ENCODE data around the gene CIDEA. TPM values are rescaled to one million over a fixed set of nuclear protein-coding genes. Genes with fewer than 3 reads are reported as not detected.
A peak's percentile ranks its signal among the peaks of the same experiment; 100 is the strongest.

Gene CIDEA
- total and polyA plus RNA-seq, 2 experiments from 2014 or later = not detected

DNA sequence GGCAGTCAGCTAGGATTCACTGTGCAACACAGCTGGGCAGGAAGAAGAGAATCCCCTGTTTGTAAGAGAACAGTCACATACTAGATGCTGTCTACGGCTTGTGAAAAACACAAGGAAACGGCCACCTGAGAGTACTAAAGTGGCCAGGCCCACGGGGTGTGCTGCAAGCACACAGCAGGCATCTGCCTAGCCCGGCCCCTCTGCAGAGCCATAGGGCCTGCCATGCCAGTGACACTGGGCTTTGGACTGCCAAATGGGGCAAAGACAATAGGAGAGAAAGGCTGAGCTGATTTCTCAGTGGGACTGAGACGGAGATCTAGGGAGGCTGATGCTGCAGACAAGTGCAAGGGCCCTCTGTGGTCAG lies 64.2 kb downstream of the CIDEA start:
- Histone ChIP-seq H4K20me1 (ENCODE audit: insufficient read depth) (peaks cover 32% of the 10 kb centered on the region; the same call in 1 of the 2 replicates), H3K27ac (peak overlapping the region; percentile 98), H3K4me2 (ENCODE audit: unreplicated experiment) (peak overlapping the region; percentile 48)

DNA sequence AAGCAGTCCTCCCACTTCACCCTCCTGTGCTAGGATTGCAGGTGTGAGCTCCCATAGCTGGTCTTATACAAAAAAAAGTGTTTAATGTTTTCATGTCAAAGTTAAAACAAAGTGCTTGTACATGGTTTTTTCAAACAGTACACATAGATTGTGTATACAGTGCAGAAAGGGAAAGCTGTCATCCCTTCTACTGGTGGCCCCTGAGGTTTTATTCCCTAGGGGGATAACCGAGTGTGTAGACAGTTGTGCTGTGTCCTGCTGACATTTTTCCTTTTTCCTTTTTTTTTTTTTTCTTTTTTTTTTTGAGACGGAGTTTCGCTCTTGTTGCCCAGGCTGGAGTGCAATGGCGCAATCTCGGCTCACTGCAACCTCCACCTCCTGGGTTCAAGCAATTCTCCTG lies 64.7 kb downstream of the CIDEA start:
- Histone ChIP-seq H3K27ac (peak overlapping the region; percentile 98), H3K4me2 (ENCODE audit: unreplicated experiment) (no peak overlapping the region), H3K9me3 (ENCODE audit: low read depth) (no peaks in the 10 kb centered on the region), H3K27me3 (replicated peaks; ENCODE audit: insufficient read depth) (no peaks in the 10 kb centered on the region), H3K9me2 (ENCODE audit: insufficient read depth) (no peaks in the 10 kb centered on the region), H3K36me3 (ENCODE audit: low read depth) (peaks cover 75% of the 10 kb centered on the region), H3F3A (ENCODE audit: insufficient read depth) (peaks cover 90% of the 10 kb centered on the region), H3K4me1 (ENCODE audit: insufficient read depth) (peaks cover 40% of the 10 kb centered on the region), H3K79me2 (ENCODE audit: insufficient read depth) (peaks cover 100% of the 10 kb centered on the region), H3K9ac (0 out of 2 replicates have a peak overlapping the region, but pooled peaks have one; percentile 73), H3K4me3 (no peak overlapping the region), H4K20me1 (ENCODE audit: insufficient read depth) (peaks cover 37% of the 10 kb centered on the region; the same call in 1 of the 2 replicates), H2AFZ (no peak overlapping the region)
- no peak for DNase-seq
- 94 to 99% methylated on average over 1 to 5 of the region's 5 CpGs for WGBS, 2 experiments (ENCODE audit: low coverage in 1 of 2, low lambda C conversion rate in 2 of 2, missing lambda C conversion rate in 2 of 2)
- no peak for TF ChIP-seq EZH2phosphoT487 (IDR thresholded peaks at IDR 0.05; ENCODE audit: insufficient read depth, low read depth)
- no peak for TF ChIP-seq EZH2 (IDR thresholded peaks at IDR 0.05; ENCODE audit: insufficient read depth, poor library complexity, severe bottlenecking)
- in situ Hi-C loops (cut with MboI) = no loop called here

More for the DNA sequence above, 64.2 kb downstream of the CIDEA start:
- no peak for DNase-seq
- peaks cover 90% of the 10 kb centered on the region for H3F3A ChIP-seq (ENCODE audit: insufficient read depth)
- H3K4me3 ChIP-seq = no peak overlapping the region
- H3K9me3 ChIP-seq (ENCODE audit: low read depth) = no peaks in the 10 kb centered on the region
- TF ChIP-seq EZH2 (IDR thresholded peaks at IDR 0.05; ENCODE audit: insufficient read depth, poor library complexity, severe bottlenecking) (no peak), EZH2phosphoT487 (IDR thresholded peaks at IDR 0.05; ENCODE audit: insufficient read depth, low read depth) (no peak)
- H3K27me3 ChIP-seq (replicated peaks; ENCODE audit: insufficient read depth) = no peaks in the 10 kb centered on the region
- peaks cover 100% of the 10 kb centered on the region for H3K79me2 ChIP-seq (ENCODE audit: insufficient read depth)
- H3K9me2 ChIP-seq (ENCODE audit: insufficient read depth) = no peaks in the 10 kb centered on the region
- in situ Hi-C loops (cut with MboI) = no loop called here
- H3K9ac ChIP-seq = peak overlapping the region; percentile 73
- WGBS, 2 experiments (ENCODE audit: low coverage in 1 of 2, low lambda C conversion rate in 2 of 2, missing lambda C conversion rate in 2 of 2) = 50 to 53% methylated on average over 5 of the region's 5 CpGs
- no peak overlapping the region for H2AFZ ChIP-seq
- H3K36me3 ChIP-seq (ENCODE audit: low read depth) = peaks cover 77% of the 10 kb centered on the region
- peaks cover 45% of the 10 kb centered on the region for H3K4me1 ChIP-seq (ENCODE audit: insufficient read depth)

DNA sequence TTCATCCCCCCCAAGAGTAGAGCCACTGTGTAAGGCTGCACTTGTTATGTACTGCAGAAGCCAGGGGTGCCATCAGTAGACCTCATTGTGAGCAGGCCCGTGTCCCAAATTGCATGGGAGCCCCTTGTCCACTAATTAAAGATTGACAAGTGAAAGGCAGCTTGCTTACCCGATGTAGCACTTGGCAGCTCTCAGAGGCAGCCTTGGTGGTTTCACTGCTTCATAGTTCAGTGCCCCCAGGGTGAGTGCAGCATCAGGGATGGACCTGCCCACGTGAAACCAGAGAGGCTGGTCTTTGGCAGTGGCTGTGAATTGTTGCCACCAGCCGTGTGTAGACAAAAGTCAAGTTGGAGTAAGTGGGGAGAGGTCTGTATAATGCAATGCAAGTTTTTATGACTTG lies 67.2 kb downstream of the CIDEA start:
- no peaks in the 10 kb centered on the region for H3K27me3 ChIP-seq (replicated peaks; ENCODE audit: insufficient read depth)
- TF ChIP-seq EZH2phosphoT487 (IDR thresholded peaks at IDR 0.05; ENCODE audit: insufficient read depth, low read depth) (no peak), EZH2 (IDR thresholded peaks at IDR 0.05; ENCODE audit: insufficient read depth, poor library complexity, severe bottlenecking) (no peak)
- no peaks in the 10 kb centered on the region for H3K9me3 ChIP-seq (ENCODE audit: low read depth)
- in situ Hi-C loops (cut with MboI) = no loop called here
- DNase-seq = peak; percentile 24
- no peaks in the 10 kb centered on the region for H3K9me2 ChIP-seq (ENCODE audit: insufficient read depth)
- peaks cover 96% of the 10 kb centered on the region for H3K79me2 ChIP-seq (ENCODE audit: insufficient read depth)
- no peak overlapping the region for H2AFZ ChIP-seq
- H3K4me2 ChIP-seq (ENCODE audit: unreplicated experiment) = no peak overlapping the region
- H3K4me3 ChIP-seq = no peak overlapping the region
- H3K36me3 ChIP-seq (ENCODE audit: low read depth) = peaks cover 78% of the 10 kb centered on the region
- H3F3A ChIP-seq (ENCODE audit: insufficient read depth) = peaks cover 83% of the 10 kb centered on the region
- peaks cover 15% of the 10 kb centered on the region for H3K4me1 ChIP-seq (ENCODE audit: insufficient read depth)
- 70 to 74% methylated on average over 4 of the region's 4 CpGs for WGBS, 2 experiments (ENCODE audit: low coverage in 1 of 2, low lambda C conversion rate in 2 of 2, missing lambda C conversion rate in 2 of 2)
- no peak overlapping the region for H3K9ac ChIP-seq
- H3K27ac ChIP-seq = peak overlapping the region; percentile 31; the same call in 1 of the 2 replicates
- peaks cover 31% of the 10 kb centered on the region; the same call in 1 of the 2 replicates for H4K20me1 ChIP-seq (ENCODE audit: insufficient read depth)

GRCh38 chr18:12324991-12325725 lies 71.0 kb downstream of the CIDEA start:
- H3K36me3 ChIP-seq (ENCODE audit: low read depth) = peaks cover 66% of the 10 kb centered on the region
- H3K4me2 ChIP-seq (ENCODE audit: unreplicated experiment) = no peak overlapping the region
- 0 out of 2 replicates have a peak, but pooled peaks cover 7% of the 10 kb centered on the region for H3K4me1 ChIP-seq (ENCODE audit: insufficient read depth)
- 96 to 98% methylated on average over 48 to 58 of the region's 58 CpGs for WGBS, 2 experiments (ENCODE audit: low coverage in 1 of 2, low lambda C conversion rate in 2 of 2, missing lambda C conversion rate in 2 of 2)
- no peaks in the 10 kb centered on the region for H3K9me3 ChIP-seq (ENCODE audit: low read depth)
- H3K79me2 ChIP-seq (ENCODE audit: insufficient read depth) = peaks cover 66% of the 10 kb centered on the region
- peaks cover 28% of the 10 kb centered on the region; the same call in 1 of the 2 replicates for H4K20me1 ChIP-seq (ENCODE audit: insufficient read depth)
- H3K9me2 ChIP-seq (ENCODE audit: insufficient read depth) = no peaks in the 10 kb centered on the region
- TF ChIP-seq EZH2phosphoT487 (IDR thresholded peaks at IDR 0.05; ENCODE audit: insufficient read depth, low read depth) = no peak
- no peak for TF ChIP-seq EZH2 (IDR thresholded peaks at IDR 0.05; ENCODE audit: insufficient read depth, poor library complexity, severe bottlenecking)
- peaks cover 89% of the 10 kb centered on the region for H3F3A ChIP-seq (ENCODE audit: insufficient read depth)
- no peaks in the 10 kb centered on the region for H3K27me3 ChIP-seq (replicated peaks; ENCODE audit: insufficient read depth)
- H3K9ac ChIP-seq = no peak overlapping the region
- no peak overlapping the region for H3K27ac ChIP-seq
- H2AFZ ChIP-seq = no peak overlapping the region
- in situ Hi-C loops (cut with MboI) = no loop called here
- no peak for DNase-seq
- H3K4me3 ChIP-seq = no peak overlapping the region

Data from GM23248 (cell line).